ENCODE data around the gene PCBP2. TPM values are rescaled to one million over a fixed set of nuclear protein-coding genes. Genes with fewer than 3 reads are reported as not detected.
"Not testable (repeated sequence)": the region's sequence is repeated elsewhere in the genome, so short reads cannot be mapped to it uniquely, and the experiment has no call there.

The PCBP2 gene
- total and polyA plus RNA-seq, 4 experiments from 2014 or later = 88.0 to 858 (median 483) TPM

DNA sequence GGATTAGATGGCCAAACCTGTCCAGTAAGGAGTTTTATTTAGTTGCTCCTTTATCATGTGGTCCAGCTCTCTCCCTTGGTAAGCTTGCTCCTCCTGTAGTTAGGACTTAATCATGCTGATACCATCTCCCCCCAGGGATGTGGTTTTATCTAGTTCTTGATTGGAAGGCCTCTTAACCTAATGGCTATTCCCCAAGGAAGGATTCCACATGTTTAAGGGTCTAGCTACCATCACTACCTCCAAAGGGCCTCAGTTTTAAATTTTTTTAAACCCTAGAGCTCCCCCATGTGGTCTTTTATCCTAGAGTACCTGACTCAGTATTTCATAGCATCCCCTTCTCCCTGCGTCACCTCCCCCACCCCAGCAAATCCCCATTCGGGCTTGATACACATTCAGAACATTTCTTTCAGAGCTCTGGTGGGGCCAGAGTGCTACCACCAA lies 24.9 kb downstream of the PCBP2 start:
- Mint-ChIP-seq H3K36me3 (peaks cover 38 to 92% of the 10 kb centered on the region in 2 donors), H3K4me3 (no peak overlapping the region), H3K27ac (peak overlapping the region in 6 of 7 donors; percentile 2 to 82 (median 32)), H3K9me3 (no peaks in the 10 kb centered on the region), H3K27me3 (no peaks in the 10 kb centered on the region), H3K4me1 (peaks cover 31 to 50% (median 33%) of the 10 kb centered on the region in 4 donors)
- Histone ChIP-seq H3K4me1 (ENCODE audit: insufficient read depth, low read length) (peaks cover 50% of the 10 kb centered on the region), H3K27me3 (ENCODE audit: insufficient read depth, low read length) (no peaks in the 10 kb centered on the region), H3K27ac (ENCODE audit: low read depth, low read length) (no peak overlapping the region), H3K36me3 (ENCODE audit: insufficient read depth, low read length) (peaks cover 85% of the 10 kb centered on the region), H3K4me3 (ENCODE audit: low read length in 2 of 2) (no peak overlapping the region), H3K9me3 (ENCODE audit: control insufficient read depth in 1 of 2, low read length in 2 of 2) (no peaks in the 10 kb centered on the region)
- peak in 1 of 5 donors; percentile 15 for DNase-seq
- ChIA-PET CTCF (ENCODE audit: partially characterized antibody) (interaction anchor here (0.7 to 7.2 kb wide), 11 partner anchors 8 to 153 kb away, joined by 3 to 74 read pairs (median 6); partner anchors contain the start of genes NPFF and TARBP2), POLR2A (ENCODE audit: partially characterized antibody) (interaction anchor here (0.5 to 7.6 kb wide), 9 partner anchors 8 to 125 kb away, joined by 3 to 67 read pairs (median 5); partner anchors contain the start of genes MAP3K12 and TARBP2)
- intact Hi-C loops (cut with micrococcal nuclease) = loop anchor here (2.0 kb wide), 1 partner anchor 32 kb away; no protein-coding TSS in a partner anchor

DNA sequence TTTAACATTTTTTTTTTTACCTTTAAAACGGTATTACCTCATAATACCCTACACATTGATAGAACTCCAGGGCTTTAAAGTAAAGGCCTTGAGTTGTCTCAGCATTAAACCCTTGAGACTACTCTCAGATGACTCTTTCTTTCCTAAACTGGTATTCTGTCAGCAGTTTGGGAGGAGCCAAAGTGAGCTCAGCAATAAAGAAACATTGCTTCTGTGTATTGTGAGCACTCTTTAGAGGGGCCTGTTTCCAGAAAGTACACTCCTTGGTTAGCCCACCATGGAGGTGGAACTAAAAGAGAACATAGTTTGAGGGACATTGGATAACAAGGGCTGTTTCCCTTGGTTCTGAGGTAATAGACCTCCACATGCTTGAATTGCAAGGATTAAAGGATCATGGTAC lies 27.0 kb downstream of the PCBP2 start:
- Histone ChIP-seq H3K36me3 (ENCODE audit: insufficient read depth, low read length) (peaks cover 82% of the 10 kb centered on the region), H3K4me3 (ENCODE audit: low read length in 2 of 2) (no peak overlapping the region), H3K27ac (ENCODE audit: low read depth, low read length) (no peak overlapping the region), H3K9me3 (ENCODE audit: control insufficient read depth in 1 of 2, low read length in 2 of 2) (no peaks in the 10 kb centered on the region), H3K27me3 (ENCODE audit: insufficient read depth, low read length) (no peaks in the 10 kb centered on the region), H3K4me1 (ENCODE audit: insufficient read depth, low read length) (peaks cover 29% of the 10 kb centered on the region)
- H3K36me3 Mint-ChIP-seq = peaks cover 46 to 87% of the 10 kb centered on the region in 2 donors
- POLR2A ChIA-PET (ENCODE audit: partially characterized antibody) = interaction anchor here (2.2 to 7.6 kb wide), 2 partner anchors 21 to 26 kb away, joined by 5 to 67 read pairs; partner anchors contain the start of genes MAP3K12 and TARBP2
- no peak overlapping the region for H3K4me3 Mint-ChIP-seq
- no peak for DNase-seq
- intact Hi-C loops (cut with micrococcal nuclease) = no loop called here
- H3K4me1 Mint-ChIP-seq = peaks cover 19 to 36% (median 21%) of the 10 kb centered on the region in 4 donors
- H3K27ac Mint-ChIP-seq = peak overlapping the region in 2 of 7 donors; percentile 48 to 54
- no peaks in the 10 kb centered on the region for H3K27me3 Mint-ChIP-seq
- CTCF ChIA-PET (ENCODE audit: partially characterized antibody) = interaction anchor here (1.0 to 5.0 kb wide), 4 partner anchors 12 to 127 kb away, joined by 3 to 33 read pairs (median 5); partner anchors contain the start of gene NPFF
- no peaks in the 10 kb centered on the region for H3K9me3 Mint-ChIP-seq

DNA sequence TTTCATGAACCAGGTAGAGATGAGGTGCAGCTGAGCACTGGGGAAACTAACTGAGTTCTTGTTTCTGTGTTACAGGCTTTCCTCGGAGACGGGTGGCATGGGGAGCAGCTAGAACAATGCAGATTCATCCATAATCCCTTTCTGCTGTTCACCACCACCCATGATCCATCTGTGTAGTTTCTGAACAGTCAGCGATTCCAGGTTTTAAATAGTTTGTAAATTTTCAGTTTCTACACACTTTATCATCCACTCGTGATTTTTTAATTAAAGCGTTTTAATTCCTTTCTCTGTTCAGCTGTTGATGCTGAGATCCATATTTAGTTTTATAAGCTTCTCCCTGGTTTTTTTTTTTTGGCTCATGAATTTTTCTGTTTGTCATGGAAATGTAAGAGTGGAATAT lies 27.4 kb downstream of the PCBP2 start:
- Histone ChIP-seq H3K4me1 (ENCODE audit: insufficient read depth, low read length) (peaks cover 24% of the 10 kb centered on the region), H3K27ac (ENCODE audit: low read depth, low read length) (no peak overlapping the region), H3K9me3 (ENCODE audit: control insufficient read depth in 1 of 2, low read length in 2 of 2) (no peaks in the 10 kb centered on the region), H3K4me3 (ENCODE audit: low read length in 2 of 2) (no peak overlapping the region), H3K36me3 (ENCODE audit: insufficient read depth, low read length) (peaks cover 82% of the 10 kb centered on the region), H3K27me3 (ENCODE audit: insufficient read depth, low read length) (no peaks in the 10 kb centered on the region)
- Mint-ChIP-seq H3K4me1 (peaks cover 15 to 31% (median 16%) of the 10 kb centered on the region in 4 donors), H3K27me3 (no peaks in the 10 kb centered on the region), H3K9me3 (no peaks in the 10 kb centered on the region), H3K36me3 (peaks cover 45 to 87% of the 10 kb centered on the region in 2 donors), H3K27ac (peak overlapping the region in 1 of 7 donors; percentile 54), H3K4me3 (no peak overlapping the region)
- DNase-seq = no peak
- ChIA-PET CTCF (ENCODE audit: partially characterized antibody) (interaction anchor here (2.0 to 5.0 kb wide), 2 partner anchors 29 to 58 kb away, joined by 6 to 33 read pairs; partner anchors contain the start of gene NPFF), POLR2A (ENCODE audit: partially characterized antibody) (interaction anchor here (7.6 kb wide), 1 partner anchor 20 kb away, joined by 67 read pairs; the partner anchor contains the start of genes MAP3K12 and TARBP2)
- intact Hi-C loops (cut with micrococcal nuclease) = no loop called here

DNA sequence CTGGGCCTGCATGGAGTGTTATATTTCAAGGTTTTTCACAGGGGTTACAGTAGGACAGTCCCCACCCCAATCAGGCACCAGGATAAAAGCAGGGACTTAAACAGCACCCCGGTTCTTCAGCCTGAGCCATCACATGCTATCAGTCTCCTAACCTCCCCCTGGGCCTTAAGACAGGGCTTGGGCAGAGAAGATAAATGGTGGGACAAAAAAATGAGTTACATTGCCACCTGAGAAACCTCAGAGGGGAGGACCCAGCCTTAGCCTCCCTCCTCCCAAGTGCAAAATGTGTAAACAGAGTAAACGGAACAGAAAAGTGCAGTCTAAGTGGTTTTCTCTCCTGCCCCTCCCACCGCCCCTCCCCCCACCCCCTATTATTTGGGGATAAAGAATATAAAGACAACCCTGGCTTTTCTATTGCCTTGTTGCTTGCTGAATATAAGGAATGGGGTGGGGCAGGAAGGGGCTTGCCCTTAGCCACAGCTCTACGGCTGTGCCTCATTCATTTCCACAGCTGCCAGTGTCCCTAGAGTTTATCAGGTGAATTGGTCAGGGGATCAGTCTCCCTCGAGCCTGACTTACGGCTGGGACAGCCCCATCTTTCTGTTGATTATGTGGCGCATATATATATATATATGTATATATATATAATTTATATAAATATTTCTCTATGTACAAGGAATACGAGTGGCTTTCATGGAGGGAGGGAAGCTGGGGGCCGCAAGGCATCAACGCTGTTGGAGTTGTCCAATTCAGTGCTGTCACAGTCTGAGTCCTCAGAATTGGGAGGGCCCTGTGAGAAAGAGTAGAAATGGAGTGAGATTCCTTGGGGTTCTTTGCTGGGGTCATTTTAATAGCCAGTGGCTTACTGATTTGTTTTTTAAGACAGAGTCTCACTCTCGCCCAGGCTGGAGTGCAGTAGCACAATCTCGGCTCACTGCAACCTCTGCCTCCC lies 28.9 kb downstream of the PCBP2 start:
- Histone ChIP-seq H3K4me1 (ENCODE audit: insufficient read depth, low read length) (peaks cover 15% of the 10 kb centered on the region), H3K36me3 (ENCODE audit: insufficient read depth, low read length) (peaks cover 77% of the 10 kb centered on the region), H3K9me3 (ENCODE audit: control insufficient read depth in 1 of 2, low read length in 2 of 2) (no peaks in the 10 kb centered on the region), H3K27ac (ENCODE audit: low read depth, low read length) (no peak overlapping the region), H3K27me3 (ENCODE audit: insufficient read depth, low read length) (no peaks in the 10 kb centered on the region), H3K4me3 (ENCODE audit: low read length in 2 of 2) (no peak overlapping the region)
- ChIA-PET CTCF (ENCODE audit: partially characterized antibody) (interaction anchor here (1.2 to 5.0 kb wide), 3 partner anchors 7 to 28 kb away, joined by 3 to 33 read pairs (median 3); partner anchors contain the start of gene NPFF), POLR2A (ENCODE audit: partially characterized antibody) (interaction anchor here (0.9 to 3.8 kb wide), 6 partner anchors 8 to 155 kb away, joined by 3 to 43 read pairs (median 4); partner anchors contain the start of genes MAP3K12, SP1 and TARBP2)
- Mint-ChIP-seq H3K9me3 (no peaks in the 10 kb centered on the region), H3K4me1 (peaks cover 6 to 19% (median 7%) of the 10 kb centered on the region in 4 donors), H3K4me3 (no peak overlapping the region), H3K36me3 (peaks cover 35 to 89% of the 10 kb centered on the region in 2 donors), H3K27ac (peak overlapping the region in 4 of 7 donors; percentile 24 to 79 (median 54)), H3K27me3 (no peaks in the 10 kb centered on the region)
- intact Hi-C loops (cut with micrococcal nuclease) = no loop called here
- DNase-seq = no peak

DNA sequence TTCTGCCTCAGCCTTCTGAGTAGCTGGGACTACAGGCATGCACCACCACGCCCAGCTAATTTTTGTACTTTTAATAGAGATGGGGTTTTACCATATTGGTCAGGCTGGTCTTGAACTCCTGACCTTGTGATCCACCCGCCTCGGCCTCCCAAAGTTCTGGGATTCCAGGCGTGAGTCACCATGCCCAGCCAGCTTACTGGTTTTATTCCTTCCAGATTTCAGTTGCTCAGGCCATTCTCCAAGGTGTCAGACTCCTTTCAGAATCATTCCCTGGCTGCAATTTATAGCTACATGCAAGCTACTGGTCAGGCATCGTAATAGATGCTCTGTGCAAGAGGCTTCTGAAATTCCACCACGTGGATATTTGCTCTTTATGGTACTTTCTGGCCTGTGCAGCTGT lies 29.6 kb downstream of the PCBP2 start:
- not testable (repeated sequence) for H3K9me3 Mint-ChIP-seq, H3K4me3 Mint-ChIP-seq

DNA sequence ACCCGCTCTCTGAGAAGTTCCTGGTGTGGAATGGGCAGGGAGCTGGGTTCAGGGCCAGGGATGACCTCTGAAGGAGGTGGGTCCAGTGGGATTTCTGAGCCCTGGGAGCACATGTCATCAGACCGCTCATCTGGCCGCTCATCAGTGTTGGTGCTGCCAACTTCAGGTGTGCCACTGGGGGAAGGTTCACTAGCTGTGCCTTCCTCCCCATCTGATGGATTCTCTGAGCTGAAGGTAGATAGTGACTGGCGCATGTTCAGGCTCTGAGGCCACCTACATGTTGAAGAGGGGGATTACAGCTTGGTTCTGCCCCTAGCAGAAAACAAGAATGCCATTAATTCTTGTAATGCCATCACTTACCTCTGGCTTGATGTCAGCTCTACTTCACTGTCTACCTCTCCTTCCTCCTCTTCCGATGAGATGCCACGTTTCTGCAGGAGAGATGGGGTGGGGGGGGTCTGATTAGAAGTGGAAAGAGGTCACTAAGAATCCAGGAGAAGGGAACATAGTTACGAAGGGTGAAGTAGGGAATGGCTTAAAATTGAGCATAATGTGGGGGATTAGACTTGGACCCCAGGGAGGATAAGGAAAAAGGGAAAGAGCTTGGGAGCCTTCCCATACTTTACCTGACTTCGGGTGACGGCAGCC lies 30.2 kb downstream of the PCBP2 start:
- ChIA-PET CTCF (ENCODE audit: partially characterized antibody) (interaction anchor here (1.2 to 5.0 kb wide), 3 partner anchors 9 to 27 kb away, joined by 3 to 33 read pairs (median 3); partner anchors contain the start of gene NPFF), POLR2A (ENCODE audit: partially characterized antibody) (interaction anchor here (1.4 to 3.8 kb wide), 6 partner anchors 9 to 102 kb away, joined by 4 to 43 read pairs (median 6); partner anchors contain the start of genes MAP3K12, SP1 and TARBP2)
- Histone ChIP-seq H3K4me3 (ENCODE audit: low read length in 2 of 2) (no peak overlapping the region), H3K4me1 (ENCODE audit: insufficient read depth, low read length) (peaks cover 6% of the 10 kb centered on the region), H3K36me3 (ENCODE audit: insufficient read depth, low read length) (peaks cover 74% of the 10 kb centered on the region), H3K27ac (ENCODE audit: low read depth, low read length) (no peak overlapping the region), H3K9me3 (ENCODE audit: control insufficient read depth in 1 of 2, low read length in 2 of 2) (no peaks in the 10 kb centered on the region), H3K27me3 (ENCODE audit: insufficient read depth, low read length) (no peaks in the 10 kb centered on the region)
- intact Hi-C loops (cut with micrococcal nuclease) = no loop called here
- peaks cover 2 to 12% (median 6%) of the 10 kb centered on the region in 4 donors for H3K4me1 Mint-ChIP-seq
- H3K36me3 Mint-ChIP-seq = peaks cover 25 to 82% of the 10 kb centered on the region in 2 donors
- no peaks in the 10 kb centered on the region for H3K27me3 Mint-ChIP-seq
- H3K27ac Mint-ChIP-seq = peak overlapping the region in 5 of 7 donors; percentile 13 to 73 (median 48)
- peak in 1 of 5 donors; percentile 23 for DNase-seq
- H3K4me3 Mint-ChIP-seq = no peak overlapping the region
- no peaks in the 10 kb centered on the region for H3K9me3 Mint-ChIP-seq

More for the DNA sequence above, 29.6 kb downstream of the PCBP2 start:
- peaks cover 31 to 85% of the 10 kb centered on the region in 2 donors for H3K36me3 Mint-ChIP-seq
- peaks cover 2 to 12% (median 7%) of the 10 kb centered on the region in 4 donors for H3K4me1 Mint-ChIP-seq
- Histone ChIP-seq H3K36me3 (ENCODE audit: insufficient read depth, low read length) (peaks cover 77% of the 10 kb centered on the region), H3K4me1 (ENCODE audit: insufficient read depth, low read length) (peaks cover 12% of the 10 kb centered on the region)
- intact Hi-C loops (cut with micrococcal nuclease); DNase-seq; H3K27me3 Mint-ChIP-seq; H3K4me3 ChIP-seq (ENCODE audit: low read length in 2 of 2); H3K27me3 ChIP-seq (ENCODE audit: insufficient read depth, low read length); H3K9me3 ChIP-seq (ENCODE audit: control insufficient read depth in 1 of 2, low read length in 2 of 2); H3K27ac ChIP-seq (ENCODE audit: low read depth, low read length): not testable (repeated sequence)
- CTCF ChIA-PET (ENCODE audit: partially characterized antibody) = interaction anchor here (1.2 to 5.0 kb wide), 3 partner anchors 8 to 27 kb away, joined by 3 to 33 read pairs (median 3); partner anchors contain the start of gene NPFF
- POLR2A ChIA-PET (ENCODE audit: partially characterized antibody) = interaction anchor here (0.9 to 3.8 kb wide), 8 partner anchors 9 to 156 kb away, joined by 3 to 43 read pairs (median 5); partner anchors contain the start of genes MAP3K12, SP1 and TARBP2
- H3K27ac Mint-ChIP-seq = peak overlapping the region in 2 of 7 donors; percentile 35 to 52

Measured in CD4-positive, alpha-beta memory T cell (primary cell).